Medulla oblongata (tissue), 1 donor: ENCODE results near the gene GAREM1.
"Not testable (repeated sequence)": the region's sequence is repeated elsewhere in the genome, so short reads cannot be mapped to it uniquely, and the experiment has no call there.

ENCODE experiments used
- DNase-seq: peaks from one replicate; pipeline ENCODE4 v3.0.0-alpha.2; 2015; ENCODE audit errors: extremely low spot score

Gene GAREM1

DNA sequence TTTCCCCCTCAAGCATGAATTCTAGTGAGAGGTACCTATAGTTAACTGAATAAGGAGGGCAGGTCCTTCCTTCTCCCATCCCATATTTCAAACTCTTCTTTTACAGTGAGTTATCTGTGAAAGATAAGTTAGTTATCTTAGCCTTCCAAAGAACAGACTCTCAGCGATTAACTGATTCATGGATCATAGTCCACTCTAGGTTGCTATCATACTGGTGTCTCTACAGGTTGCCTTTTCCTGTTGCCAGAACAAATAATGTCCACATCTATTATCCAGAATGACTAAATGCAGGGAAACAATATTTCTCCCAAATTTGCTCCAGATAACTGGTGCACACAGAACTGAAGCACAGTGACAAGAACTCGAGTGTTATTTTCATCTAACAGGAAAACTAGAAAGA lies 212.5 kb downstream of the GAREM1 start:
- no peak for DNase-seq

GRCh38 chr18:32257084-32257785 lies 213.4 kb downstream of the GAREM1 start:
- DNase-seq, result no peak

DNA sequence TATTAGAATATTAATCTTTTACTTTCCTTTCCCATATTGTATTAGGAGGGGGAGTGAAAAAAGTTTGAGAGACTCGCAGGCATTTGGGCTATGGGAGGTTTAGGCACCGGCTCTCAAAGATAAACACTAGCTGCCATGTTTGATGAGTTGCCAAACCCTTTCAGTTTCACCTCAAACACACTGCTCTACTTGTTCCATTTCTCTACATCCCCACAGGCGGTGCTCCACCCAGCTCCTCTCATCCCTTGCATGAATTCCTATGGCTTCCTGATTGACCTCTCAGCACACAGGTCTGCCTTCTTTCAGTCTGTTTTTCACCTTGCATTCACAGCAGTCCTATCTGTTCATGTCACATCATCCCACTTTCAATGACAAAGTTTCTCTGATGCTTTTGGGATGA lies 215.1 kb downstream of the GAREM1 start:
- DNase-seq, result no peak

GRCh38 chr18:32252141-32252860 lies 218.4 kb downstream of the GAREM1 start:
- no peak for DNase-seq

GRCh38 chr18:32251466-32251865 lies 219.2 kb downstream of the GAREM1 start:
- DNase-seq, result no peak

GRCh38 chr18:32249147-32249929 lies 221.3 kb downstream of the GAREM1 start:
- no peak for DNase-seq

GRCh38 chr18:32244881-32245280 lies 225.8 kb downstream of the GAREM1 start:
- DNase-seq, result no peak

DNA sequence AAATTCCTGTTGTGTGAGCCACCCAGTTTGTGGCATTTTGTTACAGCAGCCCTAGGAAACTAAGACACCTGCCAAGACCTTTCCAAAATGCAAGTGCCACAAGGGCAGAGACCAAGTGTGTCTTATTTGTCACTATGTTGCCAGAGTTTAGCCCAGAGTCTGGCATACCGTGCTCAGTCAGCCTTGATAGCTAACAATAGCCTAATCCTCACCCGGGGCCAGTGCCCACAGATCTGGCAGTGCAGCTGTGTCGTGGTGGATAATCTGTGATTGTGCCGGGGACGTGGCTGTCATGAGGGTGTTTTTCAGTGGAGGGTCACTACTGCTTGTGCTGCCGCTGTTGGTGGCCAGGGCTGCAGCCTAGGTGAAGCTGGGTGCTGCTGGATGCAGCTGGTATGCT lies 227.3 kb downstream of the GAREM1 start:
- DNase-seq, result no peak

DNA sequence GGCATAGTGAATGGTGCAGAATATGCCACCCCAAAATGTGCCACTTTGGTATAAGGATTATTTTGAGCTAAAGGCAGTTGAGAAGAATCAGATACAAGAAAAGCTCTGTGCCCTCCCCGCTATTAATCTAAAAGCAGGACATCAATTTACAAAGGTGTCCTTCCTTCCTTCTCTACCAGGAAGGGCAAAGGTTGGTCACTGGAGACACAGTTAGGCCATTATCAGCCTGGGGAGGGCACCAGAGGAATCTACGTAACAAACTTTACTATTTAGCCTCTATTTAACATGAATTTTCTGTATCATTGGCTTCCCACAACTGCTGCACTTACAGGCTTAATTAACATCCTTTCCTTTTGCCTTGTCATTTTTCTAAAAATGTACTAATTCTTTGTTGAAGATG lies 228.3 kb downstream of the GAREM1 start:
- DNase-seq, result no peak

DNA sequence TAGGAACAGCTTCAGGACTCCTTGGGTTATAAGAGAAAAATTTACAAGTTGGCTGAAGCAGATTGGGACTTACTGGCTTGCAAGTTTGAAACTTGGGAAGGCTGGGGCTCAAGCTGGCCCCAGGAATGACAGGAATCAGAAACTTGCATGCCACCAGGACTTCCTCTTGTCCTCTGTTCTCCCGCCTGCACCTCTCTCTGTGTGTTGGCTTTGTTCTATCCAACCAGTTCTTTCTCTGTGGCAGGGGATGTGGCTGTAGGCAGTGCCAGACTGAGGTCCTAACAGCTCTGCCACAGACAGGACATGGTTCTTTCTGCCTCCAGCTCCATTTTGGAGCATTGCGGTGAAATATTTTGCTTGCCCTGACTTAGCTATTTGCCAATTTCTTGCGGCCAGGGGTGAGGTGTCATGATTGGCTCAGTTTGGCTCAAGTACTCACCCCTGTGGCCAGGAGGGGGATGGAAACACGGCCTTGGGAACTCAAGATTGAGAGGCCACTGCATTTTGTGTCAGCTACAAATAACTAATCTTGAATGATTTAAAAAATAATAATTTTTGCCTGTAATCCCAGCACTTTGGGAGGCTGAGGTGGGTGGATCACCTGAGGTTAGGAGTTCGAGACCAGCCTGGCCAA lies 231.9 kb downstream of the GAREM1 start:
- DNase-seq, result no peak

- DNase-seq, result no peak
These were observed 233.6 kb downstream of the GAREM1 start for GRCh38 chr18:32237049-32237448.

DNA sequence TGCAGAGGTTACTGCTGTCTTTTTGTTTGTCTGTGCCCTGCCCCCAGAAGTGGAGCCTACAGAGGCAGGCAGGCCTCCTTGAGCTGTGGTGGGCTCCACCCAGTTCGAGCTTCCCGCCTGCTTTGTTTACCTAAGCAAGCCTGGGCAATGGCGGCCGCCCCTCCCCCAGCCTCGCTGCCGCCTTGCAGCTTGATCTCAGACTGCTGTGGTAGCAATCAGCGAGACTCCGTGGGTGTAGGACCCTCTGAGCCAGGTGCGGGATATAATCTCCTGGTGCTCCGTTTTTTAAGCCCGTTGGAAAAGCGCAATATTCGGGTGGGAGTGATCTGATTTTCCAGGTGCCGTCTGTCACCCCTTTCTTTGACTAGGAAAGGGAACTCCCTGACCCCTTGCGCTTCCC lies 237.3 kb downstream of the GAREM1 start:
- DNase-seq, result not testable (repeated sequence)

DNA sequence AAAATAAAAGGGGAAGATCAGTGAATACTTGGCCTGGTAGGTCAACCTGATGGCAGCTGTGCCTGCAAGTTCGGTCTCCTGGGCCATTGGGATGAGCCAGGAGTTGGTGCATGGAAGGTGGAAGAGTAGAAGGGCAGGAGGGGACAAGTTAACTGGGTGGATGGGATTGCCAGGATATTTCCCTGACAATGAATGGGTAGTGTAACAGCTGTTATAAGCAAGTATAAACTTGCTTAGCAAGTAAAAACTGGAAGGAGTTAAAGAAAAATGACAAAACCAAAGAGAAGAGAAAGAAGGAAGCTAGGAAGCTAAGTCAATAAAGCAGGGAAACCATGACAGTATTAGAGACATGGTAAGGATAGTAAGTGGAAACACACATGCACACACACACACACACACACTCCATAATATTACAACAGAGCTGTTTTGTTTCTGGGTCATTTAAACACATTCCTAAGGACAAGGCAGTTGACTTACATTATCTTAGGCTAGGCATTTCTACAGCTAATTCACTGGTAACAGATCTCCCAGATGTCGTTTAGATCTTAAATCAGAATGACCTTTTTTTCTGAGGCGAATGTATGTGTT lies 251.2 kb downstream of the GAREM1 start:
- DNase-seq, result no peak

- no peak for DNase-seq
These were observed 254.3 kb downstream of the GAREM1 start for GRCh38 chr18:32216390-32216789.

GRCh38 chr18:32213693-32214092 lies 257.0 kb downstream of the GAREM1 start:
- DNase-seq, result no peak
